PC-3 (cell line): Measurements from ENCODE around the gene EMC9.

Source experiments
- EZH2 ChIP-seq: fragments of 300-600 bp; sonication (generic); IDR thresholded peaks from one replicate; pipeline ENCODE4 v1.6.1; 2017; ENCODE audit warnings: antibody characterized with exemption, mild to moderate bottlenecking, low read length; ENCODE audit not compliant: unreplicated experiment
- EZH2phosphoT487 ChIP-seq: fragments of 300-600 bp; sonication (generic); IDR thresholded peaks from 2 replicates; pipeline ENCODE4 v1.6.1; 2018; ENCODE audit warnings: mild to moderate bottlenecking, antibody characterized with exemption, low read length, borderline replicate concordance
- TF ChIP-seq, protein P1 (sequence below): fragments of 300-600 bp; sonication (generic); conservative IDR thresholded peaks from 2 replicates; pipeline ENCODE4 v1.5.1; 2017; ENCODE audit warnings: antibody characterized with exemption, low read depth, mild to moderate bottlenecking, low read length

DNA sequence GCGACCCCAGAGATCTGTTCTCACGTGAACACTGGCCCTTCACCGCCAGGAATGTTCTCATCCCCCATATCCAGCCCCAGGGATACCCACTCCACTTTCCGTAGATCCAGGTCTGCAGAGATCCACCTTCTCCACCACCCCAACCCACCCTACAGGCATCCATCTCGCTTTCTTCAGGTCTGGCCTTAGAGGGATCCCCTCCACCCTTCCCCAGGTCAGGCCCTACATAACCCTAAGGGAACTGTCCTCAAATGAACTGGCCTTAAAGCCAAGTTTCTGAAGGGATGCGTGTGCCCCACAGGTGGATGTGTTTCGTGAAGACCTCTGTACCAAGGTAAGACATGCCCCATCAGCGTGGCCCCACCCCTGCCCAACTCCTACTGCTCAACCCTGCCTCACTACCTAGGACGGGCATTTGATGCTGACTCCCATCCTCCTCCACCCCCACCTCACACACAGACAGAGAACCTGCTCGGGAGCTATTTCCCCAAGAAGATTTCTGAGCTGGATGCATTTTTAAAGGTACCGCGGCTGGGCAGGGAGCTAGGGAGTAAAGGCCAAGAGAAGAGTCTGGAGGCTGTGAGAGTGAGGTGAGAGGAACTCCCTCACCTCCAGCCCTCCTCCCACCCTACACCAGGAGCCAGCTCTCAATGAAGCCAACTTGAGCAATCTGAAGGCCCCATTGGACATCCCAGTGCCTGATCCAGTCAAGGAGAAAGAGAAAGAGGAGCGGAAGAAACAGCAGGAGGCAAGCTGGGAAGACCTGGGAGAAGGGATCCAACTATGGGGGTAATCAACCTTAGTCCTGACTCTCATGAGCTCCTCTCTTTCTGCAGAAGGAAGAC is 4.5 kb downstream of the EMC9 start:
- TF ChIP-seq, protein P1, sequence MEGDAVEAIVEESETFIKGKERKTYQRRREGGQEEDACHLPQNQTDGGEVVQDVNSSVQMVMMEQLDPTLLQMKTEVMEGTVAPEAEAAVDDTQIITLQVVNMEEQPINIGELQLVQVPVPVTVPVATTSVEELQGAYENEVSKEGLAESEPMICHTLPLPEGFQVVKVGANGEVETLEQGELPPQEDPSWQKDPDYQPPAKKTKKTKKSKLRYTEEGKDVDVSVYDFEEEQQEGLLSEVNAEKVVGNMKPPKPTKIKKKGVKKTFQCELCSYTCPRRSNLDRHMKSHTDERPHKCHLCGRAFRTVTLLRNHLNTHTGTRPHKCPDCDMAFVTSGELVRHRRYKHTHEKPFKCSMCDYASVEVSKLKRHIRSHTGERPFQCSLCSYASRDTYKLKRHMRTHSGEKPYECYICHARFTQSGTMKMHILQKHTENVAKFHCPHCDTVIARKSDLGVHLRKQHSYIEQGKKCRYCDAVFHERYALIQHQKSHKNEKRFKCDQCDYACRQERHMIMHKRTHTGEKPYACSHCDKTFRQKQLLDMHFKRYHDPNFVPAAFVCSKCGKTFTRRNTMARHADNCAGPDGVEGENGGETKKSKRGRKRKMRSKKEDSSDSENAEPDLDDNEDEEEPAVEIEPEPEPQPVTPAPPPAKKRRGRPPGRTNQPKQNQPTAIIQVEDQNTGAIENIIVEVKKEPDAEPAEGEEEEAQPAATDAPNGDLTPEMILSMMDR, result no peak
- TF ChIP-seq EZH2phosphoT487 (no peak), EZH2 (no peak)
